Ectodermal cell (in vitro differentiated cells): ENCODE measurements around the gene UQCC2.

Experiments used
- H3K27ac ChIP-seq: 2 replicates; pipeline ENCODE4 v1.7.0; 2013; ENCODE audit warnings: mild to moderate bottlenecking, low read depth, low read length; ENCODE audit not compliant: insufficient read depth, poor library complexity, severe bottlenecking
- H3K27me3 ChIP-seq: 2 replicates; pipeline ENCODE4 v1.7.0; 2013; ENCODE audit warnings: mild to moderate bottlenecking, low read length; ENCODE audit not compliant: insufficient read depth, control insufficient read depth, poor library complexity, severe bottlenecking
- H3K36me3 ChIP-seq: one replicate; pipeline ENCODE4 v1.7.0; 2013; ENCODE audit warnings: low read length; ENCODE audit not compliant: control insufficient read depth, insufficient read depth
- H3K4me1 ChIP-seq: one replicate; pipeline ENCODE4 v1.7.0; 2013; ENCODE audit warnings: low read length; ENCODE audit not compliant: control insufficient read depth, insufficient read depth
- H3K4me3 ChIP-seq: 2 replicates; pipeline ENCODE4 v1.7.0; 2013; ENCODE audit warnings: low read depth, low read length, control low read depth; ENCODE audit not compliant: insufficient read depth
- H3K9me3 ChIP-seq: 2 replicates; pipeline ENCODE4 v1.7.0; 2013; ENCODE audit warnings: mild to moderate bottlenecking, low read length, moderate library complexity; ENCODE audit not compliant: control insufficient read depth
- WGBS, 2 experiments: methylation state at CpG; one replicate each; pipeline ENCODE4 v1.1.7; 2013; ENCODE audit warnings: missing lambda C conversion rate in 2 of 2; 5-methylcytosine and 5-hydroxymethylcytosine counted together

The UQCC2 gene

DNA sequence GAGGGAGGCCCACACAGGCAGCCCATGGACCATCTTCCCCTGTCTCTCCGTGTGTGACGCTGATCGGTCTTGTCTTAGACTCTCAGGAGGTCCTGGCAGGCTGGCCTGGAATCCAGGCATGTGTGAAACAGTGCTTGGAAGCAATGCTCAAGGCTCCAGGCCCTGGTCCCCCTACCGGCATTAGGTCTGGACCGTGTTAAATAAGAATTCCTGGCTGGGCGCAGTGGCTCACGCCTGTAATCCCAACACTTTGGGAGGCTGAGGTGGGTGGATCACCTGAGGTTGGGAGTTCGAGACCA lies 22.2 kb upstream of the UQCC2 start:
- H3K9me3 ChIP-seq: no peaks in the 10 kb centered on the region
- 94 to 96% methylated on average over 8 of the region's 8 CpGs for WGBS, 2 experiments
- H3K4me1 ChIP-seq: no peaks in the 10 kb centered on the region
- H3K27ac ChIP-seq: no peak overlapping the region
- no peaks in the 10 kb centered on the region for H3K36me3 ChIP-seq
- H3K27me3 ChIP-seq: no peaks in the 10 kb centered on the region
- no peak overlapping the region for H3K4me3 ChIP-seq

GRCh38 chr6:33732817-33733708 lies 21.6 kb upstream of the UQCC2 start:
- WGBS, 2 experiments: 90 to 91% methylated on average over 13 of the region's 13 CpGs
- Histone ChIP-seq H3K9me3 (no peaks in the 10 kb centered on the region), H3K4me1 (no peaks in the 10 kb centered on the region), H3K4me3 (no peak overlapping the region), H3K36me3 (no peaks in the 10 kb centered on the region), H3K27ac (no peak overlapping the region), H3K27me3 (no peaks in the 10 kb centered on the region)

- no peak overlapping the region for H3K27ac ChIP-seq
- no peaks in the 10 kb centered on the region for H3K4me1 ChIP-seq
- no peaks in the 10 kb centered on the region for H3K36me3 ChIP-seq
- WGBS, 2 experiments: 93 to 95% methylated on average over 6 of the region's 6 CpGs
- H3K27me3 ChIP-seq: no peaks in the 10 kb centered on the region
- H3K9me3 ChIP-seq: no peaks in the 10 kb centered on the region
- no peak overlapping the region for H3K4me3 ChIP-seq
Measured at GRCh38 chr6:33732385-33732784, 20.9 kb upstream of the UQCC2 start.

DNA sequence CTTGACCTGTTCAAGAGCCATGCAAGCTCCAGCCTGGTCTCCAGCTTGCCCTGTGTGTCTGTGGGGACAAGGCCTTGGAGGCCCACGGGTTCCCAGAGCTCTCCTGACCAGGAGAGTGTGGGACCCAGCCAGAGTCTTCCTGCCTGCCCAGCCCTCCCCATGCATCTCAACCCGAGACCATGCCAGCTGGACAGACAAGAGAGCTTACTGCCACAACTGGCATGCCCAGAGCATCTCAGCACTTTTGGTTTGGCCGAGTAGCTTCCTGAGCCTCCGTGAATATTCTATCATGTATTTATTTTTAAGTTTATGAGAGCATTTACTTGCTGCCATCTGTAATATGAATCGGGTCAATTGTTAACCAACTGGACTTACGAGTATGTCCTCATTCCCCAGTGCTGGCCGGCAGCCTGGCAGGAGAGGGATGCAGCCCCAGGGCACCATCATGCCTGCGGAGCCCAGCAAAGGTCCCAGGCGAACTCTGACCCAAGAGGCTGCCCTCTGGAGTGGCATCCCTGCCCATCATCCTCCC lies 20.3 kb upstream of the UQCC2 start:
- Histone ChIP-seq H3K4me3 (no peak overlapping the region), H3K27ac (no peak overlapping the region), H3K27me3 (no peaks in the 10 kb centered on the region), H3K9me3 (no peaks in the 10 kb centered on the region), H3K4me1 (no peaks in the 10 kb centered on the region), H3K36me3 (no peaks in the 10 kb centered on the region)
- 93 to 95% methylated on average over 9 of the region's 9 CpGs for WGBS, 2 experiments

DNA sequence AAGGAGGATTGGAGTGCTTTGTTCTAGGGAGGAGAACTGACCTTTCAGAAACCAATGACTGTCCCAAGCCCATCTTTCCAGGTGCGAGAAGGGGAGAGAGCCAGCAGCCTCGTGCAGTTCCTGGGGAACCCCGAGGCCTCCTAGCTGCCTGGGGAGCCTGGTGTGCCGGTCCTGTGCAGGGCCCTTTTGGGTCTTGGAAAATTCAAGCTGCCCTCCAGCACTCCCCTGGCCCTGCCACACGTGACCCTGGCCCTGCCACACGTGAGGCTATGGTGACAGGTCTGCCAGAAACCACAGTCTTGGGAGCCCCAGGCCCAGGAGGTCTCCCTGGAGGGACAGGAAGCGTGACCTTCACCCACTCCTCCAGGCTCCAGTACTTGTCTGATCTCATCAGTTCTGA lies 19.5 kb upstream of the UQCC2 start:
- H3K4me3 ChIP-seq: no peak overlapping the region
- H3K9me3 ChIP-seq: no peaks in the 10 kb centered on the region
- no peaks in the 10 kb centered on the region for H3K36me3 ChIP-seq
- 89 to 91% methylated on average over 7 of the region's 7 CpGs for WGBS, 2 experiments
- no peaks in the 10 kb centered on the region for H3K27me3 ChIP-seq
- H3K27ac ChIP-seq: no peak overlapping the region
- no peaks in the 10 kb centered on the region for H3K4me1 ChIP-seq

- Histone ChIP-seq H3K36me3 (no peaks in the 10 kb centered on the region), H3K27ac (no peak overlapping the region), H3K27me3 (no peaks in the 10 kb centered on the region), H3K4me3 (no peak overlapping the region), H3K4me1 (no peaks in the 10 kb centered on the region), H3K9me3 (no peaks in the 10 kb centered on the region)
- WGBS, 2 experiments: 77 to 78% methylated on average over 10 of the region's 10 CpGs
Measured at GRCh38 chr6:33730611-33731010, 19.1 kb upstream of the UQCC2 start.

DNA sequence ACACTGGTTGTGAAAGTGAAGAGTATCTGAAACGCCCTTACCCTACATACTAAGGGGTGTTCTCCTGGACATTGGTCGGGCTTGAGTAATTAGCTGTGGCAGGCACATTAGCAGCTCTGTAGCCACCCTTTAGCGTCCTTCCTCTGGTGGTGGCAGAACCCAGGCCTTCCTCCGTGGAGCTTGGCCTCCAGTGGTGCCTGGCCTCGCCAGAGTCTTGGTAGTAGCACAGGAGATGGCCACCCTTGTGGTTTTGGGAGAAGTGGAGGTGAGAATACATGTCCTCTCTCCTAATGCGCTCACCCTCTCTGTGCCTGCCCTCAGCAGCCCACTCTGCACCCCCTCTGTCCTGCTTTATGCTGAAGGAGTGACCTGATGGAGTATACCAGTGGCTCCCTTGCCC lies 17.6 kb upstream of the UQCC2 start:
- Histone ChIP-seq H3K9me3 (no peaks in the 10 kb centered on the region), H3K4me3 (no peak overlapping the region), H3K27ac (no peak overlapping the region), H3K27me3 (no peaks in the 10 kb centered on the region), H3K4me1 (no peaks in the 10 kb centered on the region), H3K36me3 (no peaks in the 10 kb centered on the region)
- WGBS, 2 experiments: 93 to 97% methylated on average over 6 of the region's 6 CpGs

DNA sequence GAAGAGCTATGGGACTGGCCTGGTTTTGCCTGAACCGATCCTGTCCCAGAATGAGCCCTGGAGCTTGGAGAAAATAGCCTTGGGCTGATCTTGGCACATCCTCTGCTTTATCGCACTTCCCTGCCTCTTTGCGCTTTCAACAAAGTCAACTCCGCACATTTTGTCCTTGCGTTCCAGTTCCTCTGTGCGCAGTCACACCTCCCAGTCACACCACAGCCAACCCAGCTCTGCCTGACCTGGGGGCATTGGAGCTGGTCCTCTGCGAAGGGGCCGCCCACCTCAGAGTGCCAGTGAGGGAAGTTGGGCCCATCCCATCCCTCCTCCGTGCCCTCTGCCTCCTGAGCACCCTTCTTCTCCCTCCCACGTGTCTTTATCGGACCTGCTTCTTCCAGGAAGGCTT lies 16.9 kb upstream of the UQCC2 start:
- no peaks in the 10 kb centered on the region for H3K36me3 ChIP-seq
- no peaks in the 10 kb centered on the region for H3K27me3 ChIP-seq
- H3K4me3 ChIP-seq: no peak overlapping the region
- no peaks in the 10 kb centered on the region for H3K9me3 ChIP-seq
- 95 to 96% methylated on average over 11 of the region's 11 CpGs for WGBS, 2 experiments
- no peaks in the 10 kb centered on the region for H3K4me1 ChIP-seq
- no peak overlapping the region for H3K27ac ChIP-seq

DNA sequence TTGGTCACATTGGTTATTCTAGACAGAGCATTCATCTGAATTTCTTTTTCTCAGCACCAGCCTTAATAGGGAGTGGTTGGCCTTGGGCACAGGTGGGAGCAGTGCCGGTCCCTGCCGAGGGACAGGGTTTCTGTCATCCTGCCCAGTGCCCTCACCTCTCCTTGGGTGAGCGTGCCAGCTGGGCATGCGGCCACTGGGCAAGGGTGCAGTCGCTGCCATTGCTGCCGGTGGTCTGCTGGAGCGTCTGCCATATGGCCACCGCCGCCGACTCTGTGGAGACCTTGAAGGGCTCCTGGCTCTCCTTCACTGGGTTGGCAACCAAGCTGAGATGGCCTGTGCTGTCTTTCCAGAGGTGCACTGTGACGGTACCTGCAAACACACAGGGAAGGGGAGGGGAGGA lies 16.4 kb upstream of the UQCC2 start:
- Histone ChIP-seq H3K4me1 (no peaks in the 10 kb centered on the region), H3K4me3 (no peak overlapping the region), H3K27me3 (no peaks in the 10 kb centered on the region), H3K36me3 (no peaks in the 10 kb centered on the region), H3K27ac (no peak overlapping the region), H3K9me3 (no peaks in the 10 kb centered on the region)
- WGBS, 2 experiments: 91 to 96% methylated on average over 11 of the region's 11 CpGs

DNA sequence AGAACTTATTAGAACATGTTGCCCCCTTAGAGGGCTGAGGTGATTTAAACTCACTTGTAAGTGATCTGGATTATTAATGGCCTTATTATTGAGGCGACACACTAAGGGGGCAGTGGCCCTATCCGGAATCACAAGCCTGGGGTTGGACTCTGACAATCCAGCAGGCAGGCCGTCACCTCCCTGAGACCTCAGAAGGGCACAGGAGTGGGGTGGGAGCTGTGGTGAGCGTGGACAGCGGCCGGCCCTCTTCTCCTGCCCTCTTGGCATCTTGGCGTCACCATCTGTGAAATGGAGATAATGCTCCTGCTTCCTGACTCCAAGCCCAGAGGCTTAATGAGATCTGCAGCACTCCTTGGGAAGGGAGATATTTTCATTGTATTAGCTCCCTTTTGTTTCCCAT lies 15.6 kb upstream of the UQCC2 start:
- Histone ChIP-seq H3K27ac (no peak overlapping the region), H3K36me3 (no peaks in the 10 kb centered on the region), H3K9me3 (no peaks in the 10 kb centered on the region), H3K27me3 (no peaks in the 10 kb centered on the region), H3K4me3 (no peak overlapping the region), H3K4me1 (no peaks in the 10 kb centered on the region)
- 94 to 95% methylated on average over 7 of the region's 7 CpGs for WGBS, 2 experiments
